ENCODE measurements around the gene ZNF846. TPM values are rescaled to one million over a fixed set of nuclear protein-coding genes. Genes with fewer than 3 reads are reported as not detected.

Gene ZNF846
- total RNA-seq, 1 experiment from 2014 or later = 10.2 TPM

- Histone ChIP-seq H3K36me3 (ENCODE audit: control insufficient read depth, insufficient read depth, low read length) (no peaks in the 10 kb centered on the region), H3K27me3 (ENCODE audit: control insufficient read depth, insufficient read depth, low read length) (no peaks in the 10 kb centered on the region), H3K4me3 (ENCODE audit: low read depth in 2 of 2, low read length in 2 of 2) (no peak overlapping the region), H3K9me3 (ENCODE audit: control insufficient read depth, insufficient read depth, low read depth, low read length) (no peaks in the 10 kb centered on the region), H3K27ac (ENCODE audit: low read length) (no peak overlapping the region), H3K4me1 (ENCODE audit: control insufficient read depth, insufficient read depth, low read length) (no peaks in the 10 kb centered on the region)
- intact Hi-C loops (cut with micrococcal nuclease; ENCODE audit: unreplicated experiment) = no loop called here
- POLR2A ChIA-PET = no interaction called here
- TF ChIP-seq REST (IDR thresholded peaks at IDR 0.05; ENCODE audit: insufficient read depth in 1 of 2, low read depth in 2 of 2, low read length in 1 of 2) = no peak
- TF ChIP-seq CTCF (IDR thresholded peaks at IDR 0.05) = no peak
- TF ChIP-seq TCF7L2 (IDR thresholded peaks at IDR 0.05; ENCODE audit: low read depth, low read length) = no peak
- TF ChIP-seq SIN3A (IDR thresholded peaks at IDR 0.05; ENCODE audit: borderline replicate concordance, insufficient read depth, low read depth, low read length) = no peak
- TF ChIP-seq POLR2AphosphoS5 (IDR thresholded peaks at IDR 0.05; ENCODE audit: low read depth, low read length) = no peak
- DNase-seq (ENCODE audit: low read depth, low spot score) (no peak), ATAC-seq (no peak)
- BruUV-seq (replicated peaks) = no TSS peak
- in situ Hi-C loops (cut with HindIII; ENCODE audit: low pct_unique_long_range_greater_than_20kb, low sequenced_read_pairs) = no loop called here
- CTCF ChIA-PET = no interaction called here
Observed at GRCh38 chr19:9705836-9706235, 62.7 kb downstream of the ZNF846 start.

- Histone ChIP-seq H3K36me3 (ENCODE audit: control insufficient read depth, insufficient read depth, low read length) (no peaks in the 10 kb centered on the region), H3K27ac (ENCODE audit: low read length) (no peak overlapping the region), H3K4me1 (ENCODE audit: control insufficient read depth, insufficient read depth, low read length) (no peaks in the 10 kb centered on the region), H3K27me3 (ENCODE audit: control insufficient read depth, insufficient read depth, low read length) (no peaks in the 10 kb centered on the region), H3K4me3 (ENCODE audit: low read depth in 2 of 2, low read length in 2 of 2) (no peak overlapping the region), H3K9me3 (ENCODE audit: control insufficient read depth, insufficient read depth, low read depth, low read length) (no peaks in the 10 kb centered on the region)
- CTCF ChIA-PET = no interaction called here
- intact Hi-C loops (cut with micrococcal nuclease; ENCODE audit: unreplicated experiment) = no loop called here
- POLR2A ChIA-PET = no interaction called here
- in situ Hi-C loops (cut with HindIII; ENCODE audit: low pct_unique_long_range_greater_than_20kb, low sequenced_read_pairs) = no loop called here
- ATAC-seq (no peak), DNase-seq (ENCODE audit: low read depth, low spot score) (no peak)
- TF ChIP-seq REST (IDR thresholded peaks at IDR 0.05; ENCODE audit: insufficient read depth in 1 of 2, low read depth in 2 of 2, low read length in 1 of 2) (no peak), TCF7L2 (IDR thresholded peaks at IDR 0.05; ENCODE audit: low read depth, low read length) (no peak), CTCF (IDR thresholded peaks at IDR 0.05) (no peak), POLR2AphosphoS5 (IDR thresholded peaks at IDR 0.05; ENCODE audit: low read depth, low read length) (no peak), SIN3A (IDR thresholded peaks at IDR 0.05; ENCODE audit: borderline replicate concordance, insufficient read depth, low read depth, low read length) (no peak)
- no TSS peak for BruUV-seq (replicated peaks)
Observed at GRCh38 chr19:9702186-9702585, 66.4 kb downstream of the ZNF846 start.

Other genes with a start within 250 kb of the ZNF846 start
- gene ZNF426, start 230.1 kb downstream of the ZNF846 start, total RNA-seq (2021; ENCODE audit: unreplicated experiment) = 6.1 TPM
- 48.4 TPM for gene ZNF121, start 184.2 kb downstream of the ZNF846 start, total RNA-seq (2021; ENCODE audit: unreplicated experiment)
- gene ZNF561, start 147.5 kb downstream of the ZNF846 start, total RNA-seq (2021; ENCODE audit: unreplicated experiment) = 15.9 TPM
- gene ZNF562, start 93.6 kb downstream of the ZNF846 start, total RNA-seq (2021; ENCODE audit: unreplicated experiment) = 29.5 TPM
- 29.2 TPM for gene FBXL12, start 50.3 kb upstream of the ZNF846 start, total RNA-seq (2021; ENCODE audit: unreplicated experiment)
- gene UBL5, start 59.2 kb upstream of the ZNF846 start, total RNA-seq (2021; ENCODE audit: unreplicated experiment) = 379 TPM
- gene PIN1, start 66.6 kb upstream of the ZNF846 start, total RNA-seq (2021; ENCODE audit: unreplicated experiment) = 102 TPM
- gene OLFM2, start 167.8 kb upstream of the ZNF846 start, total RNA-seq (2021; ENCODE audit: unreplicated experiment) = 9.7 TPM
- 0.18 TPM for gene COL5A3, start 241.8 kb upstream of the ZNF846 start, total RNA-seq (2021; ENCODE audit: unreplicated experiment)
- not detected for gene RDH8, start 244.7 kb upstream of the ZNF846 start, total RNA-seq (2021; ENCODE audit: unreplicated experiment)

Data from Panc1 (cell line).